Vagina (tissue), 2 donors: ENCODE results near the gene TEK.

Experiments
- CTCF ChIP-seq, 3 experiments: fragments of 450-650 bp in 2 of 3; fragments of 200-600 bp in 1 of 3; sonication (generic) in 1 of 3; IDR thresholded peaks; one replicate each; pipeline ENCODE4 v1.5.1; 2017 to 2019; ENCODE audit warnings: antibody characterized with exemption in 3 of 3, mild to moderate bottlenecking in 2 of 3, moderate library complexity in 2 of 3
- POLR2AphosphoS5 ChIP-seq, 2 donors: sonication (generic); formaldehyde crosslinking; IDR thresholded peaks; one replicate each; pipeline ENCODE4 v1.9.0; 2017; ENCODE audit warnings: antibody characterized with exemption in 2 of 2, mild to moderate bottlenecking in 2 of 2, low read depth in 1 of 2; ENCODE audit not compliant: insufficient read depth in 1 of 2

- TF ChIP-seq POLR2AphosphoS5 (IDR thresholded peaks at IDR 0.05; ENCODE audit: insufficient read depth in 1 of 2, low read depth in 1 of 2) = peak in 1 of 2 donors; percentile 27
- TF ChIP-seq CTCF (IDR thresholded peaks at IDR 0.05) = no peak
These were observed 49.1 kb upstream of the TEK start for GRCh38 chr9:27059907-27060306.
